Measurements from ENCODE around the gene ARMH1. TPM values are rescaled to one million over a fixed set of nuclear protein-coding genes. Genes with fewer than 3 reads are reported as not detected.
"Not testable (repeated sequence)": the region's sequence is repeated elsewhere in the genome, so short reads cannot be mapped to it uniquely, and the experiment has no call there.

Gene ARMH1
- total RNA-seq, 1 donor from 2014 or later = 15.0 TPM

GRCh38 chr1:44698138-44698537 lies 23.6 kb downstream of the ARMH1 start:
- Mint-ChIP-seq H3K36me3 (ENCODE audit: insufficient read depth) (no peaks in the 10 kb centered on the region), H3K27me3 (peaks cover 6% of the 10 kb centered on the region), H3K27ac (no peak overlapping the region), H3K4me1 (ENCODE audit: low read depth) (peaks cover 7% of the 10 kb centered on the region), H3K9me3 (ENCODE audit: low read depth) (no peaks in the 10 kb centered on the region), H3K4me3 (ENCODE audit: low read depth) (no peak overlapping the region)
- no peak for TF ChIP-seq CTCF (IDR thresholded peaks at IDR 0.05; ENCODE audit: unreplicated experiment)
- no peak for DNase-seq (ENCODE audit: low spot score, unreplicated experiment)

GRCh38 chr1:44699375-44699774 lies 24.9 kb downstream of the ARMH1 start:
- not testable (repeated sequence) for H3K9me3 Mint-ChIP-seq (ENCODE audit: low read depth); H3K4me1 Mint-ChIP-seq (ENCODE audit: low read depth); H3K36me3 Mint-ChIP-seq (ENCODE audit: insufficient read depth); H3K27ac Mint-ChIP-seq; H3K4me3 Mint-ChIP-seq (ENCODE audit: low read depth); DNase-seq (ENCODE audit: low spot score, unreplicated experiment); H3K27me3 Mint-ChIP-seq

GRCh38 chr1:44700573-44700972 lies 26.1 kb downstream of the ARMH1 start:
- Mint-ChIP-seq H3K4me1 (ENCODE audit: low read depth) (peaks cover 7% of the 10 kb centered on the region), H3K36me3 (ENCODE audit: insufficient read depth) (no peaks in the 10 kb centered on the region), H3K27me3 (peaks cover 7% of the 10 kb centered on the region), H3K9me3 (ENCODE audit: low read depth) (no peaks in the 10 kb centered on the region), H3K27ac (no peak overlapping the region), H3K4me3 (ENCODE audit: low read depth) (no peak overlapping the region)
- no peak for DNase-seq (ENCODE audit: low spot score, unreplicated experiment)
- no peak for TF ChIP-seq CTCF (IDR thresholded peaks at IDR 0.05; ENCODE audit: unreplicated experiment)

- peaks cover 7% of the 10 kb centered on the region for H3K4me1 Mint-ChIP-seq (ENCODE audit: low read depth)
- peaks cover 9% of the 10 kb centered on the region for H3K27me3 Mint-ChIP-seq
- no peaks in the 10 kb centered on the region for H3K36me3 Mint-ChIP-seq (ENCODE audit: insufficient read depth)
- no peak overlapping the region for H3K4me3 Mint-ChIP-seq (ENCODE audit: low read depth)
- TF ChIP-seq CTCF (IDR thresholded peaks at IDR 0.05; ENCODE audit: unreplicated experiment) = no peak
- H3K27ac Mint-ChIP-seq = no peak overlapping the region
- no peak for DNase-seq (ENCODE audit: low spot score, unreplicated experiment)
- no peaks in the 10 kb centered on the region for H3K9me3 Mint-ChIP-seq (ENCODE audit: low read depth)
These were observed 26.6 kb downstream of the ARMH1 start for GRCh38 chr1:44701141-44701573.

GRCh38 chr1:44705470-44705869 lies 31.0 kb downstream of the ARMH1 start:
- DNase-seq (ENCODE audit: low spot score, unreplicated experiment) = no peak
- Mint-ChIP-seq H3K36me3 (ENCODE audit: insufficient read depth) (peaks cover 3% of the 10 kb centered on the region), H3K27me3 (peaks cover 19% of the 10 kb centered on the region), H3K9me3 (ENCODE audit: low read depth) (peaks cover 4% of the 10 kb centered on the region), H3K4me1 (ENCODE audit: low read depth) (peaks cover 7% of the 10 kb centered on the region), H3K27ac (no peak overlapping the region), H3K4me3 (ENCODE audit: low read depth) (no peak overlapping the region)
- TF ChIP-seq CTCF (IDR thresholded peaks at IDR 0.05; ENCODE audit: unreplicated experiment) = no peak

GRCh38 chr1:44705938-44706337 lies 31.4 kb downstream of the ARMH1 start:
- peaks cover 4% of the 10 kb centered on the region for H3K4me1 Mint-ChIP-seq (ENCODE audit: low read depth)
- peaks cover 5% of the 10 kb centered on the region for H3K36me3 Mint-ChIP-seq (ENCODE audit: insufficient read depth)
- no peak overlapping the region for H3K4me3 Mint-ChIP-seq (ENCODE audit: low read depth)
- H3K9me3 Mint-ChIP-seq (ENCODE audit: low read depth) = peaks cover 4% of the 10 kb centered on the region
- H3K27ac Mint-ChIP-seq = no peak overlapping the region
- DNase-seq (ENCODE audit: low spot score, unreplicated experiment) = no peak
- peaks cover 22% of the 10 kb centered on the region for H3K27me3 Mint-ChIP-seq
- TF ChIP-seq CTCF (IDR thresholded peaks at IDR 0.05; ENCODE audit: unreplicated experiment) = no peak
